H1 (cell line): ENCODE results near the gene HOXD10. TPM values are rescaled to one million over a fixed set of nuclear protein-coding genes. Genes with fewer than 3 reads are reported as not detected.
A peak's percentile ranks its signal among the peaks of the same experiment; 100 is the strongest.

ENCODE experiments used
- BACH1 ChIP-seq: IDR thresholded peaks from 2 replicates; pipeline ENCODE4 v1.6.1; 2012; ENCODE audit warnings: low read length, improper control_type of control experiment
- GABPA ChIP-seq: IDR thresholded peaks from 2 replicates; pipeline ENCODE4 v1.6.1; 2011; ENCODE audit warnings: mild to moderate bottlenecking, low read length, moderate library complexity, borderline replicate concordance; ENCODE audit not compliant: insufficient read depth
- NANOG ChIP-seq: IDR thresholded peaks from 2 replicates; pipeline ENCODE4 v1.6.1; 2011; ENCODE audit warnings: low read length, low read depth, mild to moderate bottlenecking, inconsistent platforms; ENCODE audit not compliant: insufficient read depth, poor library complexity, severe bottlenecking
- SUZ12 ChIP-seq: fragments of 200-600 bp; sonication (generic); IDR thresholded peaks from 2 replicates; pipeline ENCODE4 v1.6.1; 2012; ENCODE audit warnings: mild to moderate bottlenecking, inconsistent platforms, low read length, moderate library complexity, mixed read lengths
- polyA plus RNA-seq, 7 experiments: library from polyadenylated mRNA; depleted of rRNA in 3 of 7; stranded (reverse) in 5 of 7; unstranded in 2 of 7; fragments of >200 nt in 5 of 7; fragments of 200-250 nt in 2 of 7; gene quantifications; 1 replicate in 5 of 7; 2 replicates in 1 of 7; 4 replicates in 1 of 7; pipeline versions ENCODE4 v1.2.1 to v1.2.3, GENCODE V29; 2011 to 2013; ENCODE audit warnings: missing spikeins in 2 of 7, mixed read lengths in 2 of 7
- total RNA-seq: library from RNA; stranded (reverse); fragmentation: NEBNext Ultra II Directional; extraction: Animal tissue kit (Norgen Biotek cat#: 25700); gene quantifications from 2 replicates; pipeline ENCODE4 v1.2.1, GENCODE V29; 2021
- TF ChIP-seq, protein P1 (sequence below): fragments of 300-600 bp; sonication (generic); IDR thresholded peaks from 2 replicates; pipeline ENCODE4 v1.7.1; 2012; ENCODE audit warnings: low read length, moderate library complexity, mild to moderate bottlenecking, inconsistent platforms; ENCODE audit not compliant: insufficient replicate concordance

Gene HOXD10
- total and polyA plus RNA-seq, 2 of the 8 experiments (the other 6 are each of a cell fraction or from before 2014, with no cell fraction given), result not detected

DNA sequence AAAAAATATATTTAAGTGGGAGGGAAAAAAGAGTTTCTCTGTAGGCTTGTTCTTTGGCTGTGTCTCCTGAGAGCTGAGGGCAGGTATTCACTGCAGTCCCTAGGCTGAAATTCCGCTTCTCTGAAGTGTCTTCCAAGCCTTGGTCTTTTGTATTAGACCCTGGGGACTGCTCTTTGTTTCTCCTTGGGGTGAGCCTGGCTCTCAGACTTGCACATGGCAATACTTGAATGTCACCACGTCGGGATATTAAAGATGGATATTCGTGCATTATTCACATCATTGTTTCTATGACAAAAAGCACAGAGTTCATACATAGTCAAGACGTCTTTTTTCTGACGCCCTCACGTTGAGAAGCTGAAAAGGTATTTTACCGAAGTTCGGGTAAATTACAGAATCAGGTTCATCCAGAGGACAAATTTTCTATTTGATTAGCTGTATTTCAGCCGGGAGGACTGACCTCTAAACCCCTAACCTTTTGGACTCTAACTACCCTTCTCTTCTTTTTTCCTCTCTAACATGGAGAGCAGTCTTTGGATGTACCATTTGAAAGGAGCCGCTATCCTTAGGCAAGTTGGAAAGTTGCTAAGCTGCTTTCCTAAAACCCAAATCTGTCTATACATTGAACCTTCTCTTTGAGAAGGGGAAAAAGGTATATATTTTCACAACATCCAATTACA is 38.1 kb downstream of the HOXD10 start (continued):
- TF ChIP-seq, protein P1, sequence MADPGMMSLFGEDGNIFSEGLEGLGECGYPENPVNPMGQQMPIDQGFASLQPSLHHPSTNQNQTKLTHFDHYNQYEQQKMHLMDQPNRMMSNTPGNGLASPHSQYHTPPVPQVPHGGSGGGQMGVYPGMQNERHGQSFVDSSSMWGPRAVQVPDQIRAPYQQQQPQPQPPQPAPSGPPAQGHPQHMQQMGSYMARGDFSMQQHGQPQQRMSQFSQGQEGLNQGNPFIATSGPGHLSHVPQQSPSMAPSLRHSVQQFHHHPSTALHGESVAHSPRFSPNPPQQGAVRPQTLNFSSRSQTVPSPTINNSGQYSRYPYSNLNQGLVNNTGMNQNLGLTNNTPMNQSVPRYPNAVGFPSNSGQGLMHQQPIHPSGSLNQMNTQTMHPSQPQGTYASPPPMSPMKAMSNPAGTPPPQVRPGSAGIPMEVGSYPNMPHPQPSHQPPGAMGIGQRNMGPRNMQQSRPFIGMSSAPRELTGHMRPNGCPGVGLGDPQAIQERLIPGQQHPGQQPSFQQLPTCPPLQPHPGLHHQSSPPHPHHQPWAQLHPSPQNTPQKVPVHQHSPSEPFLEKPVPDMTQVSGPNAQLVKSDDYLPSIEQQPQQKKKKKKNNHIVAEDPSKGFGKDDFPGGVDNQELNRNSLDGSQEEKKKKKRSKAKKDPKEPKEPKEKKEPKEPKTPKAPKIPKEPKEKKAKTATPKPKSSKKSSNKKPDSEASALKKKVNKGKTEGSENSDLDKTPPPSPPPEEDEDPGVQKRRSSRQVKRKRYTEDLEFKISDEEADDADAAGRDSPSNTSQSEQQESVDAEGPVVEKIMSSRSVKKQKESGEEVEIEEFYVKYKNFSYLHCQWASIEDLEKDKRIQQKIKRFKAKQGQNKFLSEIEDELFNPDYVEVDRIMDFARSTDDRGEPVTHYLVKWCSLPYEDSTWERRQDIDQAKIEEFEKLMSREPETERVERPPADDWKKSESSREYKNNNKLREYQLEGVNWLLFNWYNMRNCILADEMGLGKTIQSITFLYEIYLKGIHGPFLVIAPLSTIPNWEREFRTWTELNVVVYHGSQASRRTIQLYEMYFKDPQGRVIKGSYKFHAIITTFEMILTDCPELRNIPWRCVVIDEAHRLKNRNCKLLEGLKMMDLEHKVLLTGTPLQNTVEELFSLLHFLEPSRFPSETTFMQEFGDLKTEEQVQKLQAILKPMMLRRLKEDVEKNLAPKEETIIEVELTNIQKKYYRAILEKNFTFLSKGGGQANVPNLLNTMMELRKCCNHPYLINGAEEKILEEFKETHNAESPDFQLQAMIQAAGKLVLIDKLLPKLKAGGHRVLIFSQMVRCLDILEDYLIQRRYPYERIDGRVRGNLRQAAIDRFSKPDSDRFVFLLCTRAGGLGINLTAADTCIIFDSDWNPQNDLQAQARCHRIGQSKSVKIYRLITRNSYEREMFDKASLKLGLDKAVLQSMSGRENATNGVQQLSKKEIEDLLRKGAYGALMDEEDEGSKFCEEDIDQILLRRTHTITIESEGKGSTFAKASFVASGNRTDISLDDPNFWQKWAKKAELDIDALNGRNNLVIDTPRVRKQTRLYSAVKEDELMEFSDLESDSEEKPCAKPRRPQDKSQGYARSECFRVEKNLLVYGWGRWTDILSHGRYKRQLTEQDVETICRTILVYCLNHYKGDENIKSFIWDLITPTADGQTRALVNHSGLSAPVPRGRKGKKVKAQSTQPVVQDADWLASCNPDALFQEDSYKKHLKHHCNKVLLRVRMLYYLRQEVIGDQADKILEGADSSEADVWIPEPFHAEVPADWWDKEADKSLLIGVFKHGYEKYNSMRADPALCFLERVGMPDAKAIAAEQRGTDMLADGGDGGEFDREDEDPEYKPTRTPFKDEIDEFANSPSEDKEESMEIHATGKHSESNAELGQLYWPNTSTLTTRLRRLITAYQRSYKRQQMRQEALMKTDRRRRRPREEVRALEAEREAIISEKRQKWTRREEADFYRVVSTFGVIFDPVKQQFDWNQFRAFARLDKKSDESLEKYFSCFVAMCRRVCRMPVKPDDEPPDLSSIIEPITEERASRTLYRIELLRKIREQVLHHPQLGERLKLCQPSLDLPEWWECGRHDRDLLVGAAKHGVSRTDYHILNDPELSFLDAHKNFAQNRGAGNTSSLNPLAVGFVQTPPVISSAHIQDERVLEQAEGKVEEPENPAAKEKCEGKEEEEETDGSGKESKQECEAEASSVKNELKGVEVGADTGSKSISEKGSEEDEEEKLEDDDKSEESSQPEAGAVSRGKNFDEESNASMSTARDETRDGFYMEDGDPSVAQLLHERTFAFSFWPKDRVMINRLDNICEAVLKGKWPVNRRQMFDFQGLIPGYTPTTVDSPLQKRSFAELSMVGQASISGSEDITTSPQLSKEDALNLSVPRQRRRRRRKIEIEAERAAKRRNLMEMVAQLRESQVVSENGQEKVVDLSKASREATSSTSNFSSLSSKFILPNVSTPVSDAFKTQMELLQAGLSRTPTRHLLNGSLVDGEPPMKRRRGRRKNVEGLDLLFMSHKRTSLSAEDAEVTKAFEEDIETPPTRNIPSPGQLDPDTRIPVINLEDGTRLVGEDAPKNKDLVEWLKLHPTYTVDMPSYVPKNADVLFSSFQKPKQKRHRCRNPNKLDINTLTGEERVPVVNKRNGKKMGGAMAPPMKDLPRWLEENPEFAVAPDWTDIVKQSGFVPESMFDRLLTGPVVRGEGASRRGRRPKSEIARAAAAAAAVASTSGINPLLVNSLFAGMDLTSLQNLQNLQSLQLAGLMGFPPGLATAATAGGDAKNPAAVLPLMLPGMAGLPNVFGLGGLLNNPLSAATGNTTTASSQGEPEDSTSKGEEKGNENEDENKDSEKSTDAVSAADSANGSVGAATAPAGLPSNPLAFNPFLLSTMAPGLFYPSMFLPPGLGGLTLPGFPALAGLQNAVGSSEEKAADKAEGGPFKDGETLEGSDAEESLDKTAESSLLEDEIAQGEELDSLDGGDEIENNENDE, result no peak
- TF ChIP-seq GABPA (no peak), SUZ12 (peak; percentile 61; the same call in 1 of the 2 replicates), BACH1 (no peak), NANOG (no peak)
